ENCODE data around the gene NPC2. TPM values are rescaled to one million over a fixed set of nuclear protein-coding genes. Genes with fewer than 3 reads are reported as not detected.

The NPC2 gene
- total RNA-seq, 1 experiment from 2014 or later, result 137 TPM

GRCh38 chr14:74517731-74518130, 24.6 kb upstream of the NPC2 start:
- Histone ChIP-seq H3K18ac (ENCODE audit: insufficient read length, low read depth, low read length) (no peak overlapping the region), H2AK5ac (ENCODE audit: insufficient read length, low read length) (no peak overlapping the region), H2BK12ac (ENCODE audit: insufficient read length, low read depth, low read length) (no peak overlapping the region), H4K5ac (ENCODE audit: insufficient read length, low read depth, low read length) (no peak overlapping the region), H3K4me2 (ENCODE audit: insufficient read depth, insufficient read length, low read length) (no peak overlapping the region), H4K91ac (ENCODE audit: insufficient read length, low read depth, low read length) (no peak overlapping the region), H3K23me2 (ENCODE audit: insufficient read length, low read depth, low read length, poor library complexity, severe bottlenecking) (no peaks in the 10 kb centered on the region), H3T11ph (ENCODE audit: low read length) (no peak overlapping the region), H3K79me2 (ENCODE audit: insufficient read depth, low read length) (no peaks in the 10 kb centered on the region), H2AFZ (ENCODE audit: low read length) (no peak overlapping the region), H2BK15ac (ENCODE audit: low read depth, low read length) (no peak overlapping the region), H3K4ac (ENCODE audit: low read depth, low read length) (no peak overlapping the region), H3K9me3 (ENCODE audit: control insufficient read depth, low read depth, low read length) (no peaks in the 10 kb centered on the region), H3K27me3 (ENCODE audit: insufficient read depth, low read length) (no peaks in the 10 kb centered on the region), H3K14ac (ENCODE audit: insufficient read depth, low read length) (no peak overlapping the region), H3K27ac (ENCODE audit: insufficient read length, low read depth, low read length) (no peak overlapping the region), H2BK5ac (ENCODE audit: insufficient read length, low read length) (no peak overlapping the region), H4K20me1 (ENCODE audit: control insufficient read depth, insufficient read depth, insufficient read length) (no peaks in the 10 kb centered on the region), H3K9ac (ENCODE audit: extremely low read depth, insufficient read length, low read length) (no peak overlapping the region), H3K23ac (ENCODE audit: insufficient read length, low read depth, low read length) (no peak overlapping the region), H2BK20ac (ENCODE audit: low read depth, low read length, poor library complexity, severe bottlenecking) (no peak overlapping the region), H2BK120ac (ENCODE audit: low read depth, low read length, poor library complexity, severe bottlenecking) (no peak overlapping the region), H4K8ac (replicated peaks; ENCODE audit: insufficient read length, low read depth, low read length) (no peak overlapping the region), H3K4me1 (ENCODE audit: insufficient read depth, low read length) (no peaks in the 10 kb centered on the region), H3K79me1 (ENCODE audit: insufficient read depth, low read depth, low read length, poor library complexity, severe bottlenecking) (no peaks in the 10 kb centered on the region), H3K56ac (ENCODE audit: insufficient read length, low read depth, low read length) (no peak overlapping the region)
- Mint-ChIP-seq H3K36me3 (ENCODE audit: insufficient read depth in 1 of 3, low read depth in 3 of 3) (no peaks in the 10 kb centered on the region), H3K4me1 (peaks cover 17 to 18% of the 10 kb centered on the region in 2 experiments), H3K4me3 (no peak overlapping the region), H3K9me3 (no peaks in the 10 kb centered on the region), H3K27me3 (ENCODE audit: low read depth) (peaks cover 5% of the 10 kb centered on the region), H3K27ac (no peak overlapping the region)
- TF ChIP-seq CTCF (conservative IDR thresholded peaks at IDR 0.05), result no peak
- no peak for DNase-seq
- WGBS (ENCODE audit: extremely low coverage, insufficient read length, low lambda C conversion rate), result no CpG with 5 or more reads among the region's 4 CpGs
